ENCODE measurements around the gene ERFE. TPM values are rescaled to one million over a fixed set of nuclear protein-coding genes. Genes with fewer than 3 reads are reported as not detected.
A peak's percentile ranks its signal among the peaks of the same experiment; 100 is the strongest.

The ERFE gene
- total and polyA plus RNA-seq, 2 of the 13 experiments (the other 11 are each of a cell fraction or from before 2014, with no cell fraction given), result 0.09 TPM; not detected in 1

DNA sequence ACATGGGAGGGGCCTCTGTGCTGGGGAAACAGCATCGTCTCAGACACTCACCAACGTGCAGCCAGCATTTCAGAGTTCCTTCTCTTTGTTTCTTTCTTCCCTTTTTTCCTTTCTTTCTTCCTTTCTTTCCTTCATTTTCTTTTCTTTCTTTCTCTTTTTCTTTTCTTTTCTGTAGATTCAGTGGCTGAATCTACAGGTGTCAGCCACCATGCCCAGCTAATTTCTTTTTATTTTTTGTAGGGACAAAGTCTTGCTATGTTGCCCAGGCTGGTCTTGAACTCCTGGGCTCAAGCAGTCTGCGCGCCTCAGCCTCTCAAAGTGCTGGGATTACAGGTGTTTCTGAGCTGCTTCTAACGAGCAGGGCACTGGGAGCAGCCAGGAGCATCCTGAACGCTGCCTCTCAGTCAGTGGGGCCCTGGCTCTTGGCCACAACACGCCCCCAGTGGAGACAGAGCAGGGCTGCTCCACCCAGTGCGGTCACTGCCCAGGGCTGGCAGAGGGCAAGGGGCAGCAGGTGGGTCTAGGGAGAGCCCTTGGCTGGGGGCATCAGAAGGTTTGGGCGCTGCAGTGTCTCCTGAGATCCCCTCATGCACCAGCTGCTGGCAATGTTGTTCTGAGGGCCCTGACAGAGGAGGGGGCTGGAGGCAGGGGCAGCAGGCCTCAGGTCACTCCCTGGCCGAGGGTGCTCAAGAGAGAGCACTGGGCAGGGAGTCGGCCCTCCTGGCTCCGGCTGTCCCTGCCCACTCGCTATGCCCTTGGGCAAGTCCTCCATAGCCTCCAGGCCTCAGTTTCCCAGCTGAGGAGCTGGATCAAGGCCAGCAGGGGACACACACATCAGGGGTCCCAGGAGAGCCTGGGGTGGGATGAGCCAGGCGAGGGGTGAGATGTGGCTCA is 25.0 kb upstream of the ERFE start (continued):
- TF ChIP-seq, protein P1, sequence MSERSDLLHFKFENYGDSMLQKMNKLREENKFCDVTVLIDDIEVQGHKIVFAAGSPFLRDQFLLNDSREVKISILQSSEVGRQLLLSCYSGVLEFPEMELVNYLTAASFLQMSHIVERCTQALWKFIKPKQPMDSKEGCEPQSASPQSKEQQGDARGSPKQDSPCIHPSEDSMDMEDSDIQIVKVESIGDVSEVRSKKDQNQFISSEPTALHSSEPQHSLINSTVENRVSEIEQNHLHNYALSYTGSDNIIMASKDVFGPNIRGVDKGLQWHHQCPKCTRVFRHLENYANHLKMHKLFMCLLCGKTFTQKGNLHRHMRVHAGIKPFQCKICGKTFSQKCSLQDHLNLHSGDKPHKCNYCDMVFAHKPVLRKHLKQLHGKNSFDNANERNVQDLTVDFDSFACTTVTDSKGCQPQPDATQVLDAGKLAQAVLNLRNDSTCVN (CRISPR knock-in tag; IDR thresholded peaks at IDR 0.05; ENCODE audit: borderline replicate concordance), result no peak
- TF ChIP-seq, protein P2, sequence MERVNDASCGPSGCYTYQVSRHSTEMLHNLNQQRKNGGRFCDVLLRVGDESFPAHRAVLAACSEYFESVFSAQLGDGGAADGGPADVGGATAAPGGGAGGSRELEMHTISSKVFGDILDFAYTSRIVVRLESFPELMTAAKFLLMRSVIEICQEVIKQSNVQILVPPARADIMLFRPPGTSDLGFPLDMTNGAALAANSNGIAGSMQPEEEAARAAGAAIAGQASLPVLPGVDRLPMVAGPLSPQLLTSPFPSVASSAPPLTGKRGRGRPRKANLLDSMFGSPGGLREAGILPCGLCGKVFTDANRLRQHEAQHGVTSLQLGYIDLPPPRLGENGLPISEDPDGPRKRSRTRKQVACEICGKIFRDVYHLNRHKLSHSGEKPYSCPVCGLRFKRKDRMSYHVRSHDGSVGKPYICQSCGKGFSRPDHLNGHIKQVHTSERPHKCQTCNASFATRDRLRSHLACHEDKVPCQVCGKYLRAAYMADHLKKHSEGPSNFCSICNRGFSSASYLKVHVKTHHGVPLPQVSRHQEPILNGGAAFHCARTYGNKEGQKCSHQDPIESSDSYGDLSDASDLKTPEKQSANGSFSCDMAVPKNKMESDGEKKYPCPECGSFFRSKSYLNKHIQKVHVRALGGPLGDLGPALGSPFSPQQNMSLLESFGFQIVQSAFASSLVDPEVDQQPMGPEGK (CRISPR knock-in tag; IDR thresholded peaks at IDR 0.05), result peak; percentile 20; the same call in 1 of the 2 replicates
- TF ChIP-seq HNRNPL (IDR thresholded peaks at IDR 0.05; ENCODE audit: low read depth, low read length), result peak; percentile 96

DNA sequence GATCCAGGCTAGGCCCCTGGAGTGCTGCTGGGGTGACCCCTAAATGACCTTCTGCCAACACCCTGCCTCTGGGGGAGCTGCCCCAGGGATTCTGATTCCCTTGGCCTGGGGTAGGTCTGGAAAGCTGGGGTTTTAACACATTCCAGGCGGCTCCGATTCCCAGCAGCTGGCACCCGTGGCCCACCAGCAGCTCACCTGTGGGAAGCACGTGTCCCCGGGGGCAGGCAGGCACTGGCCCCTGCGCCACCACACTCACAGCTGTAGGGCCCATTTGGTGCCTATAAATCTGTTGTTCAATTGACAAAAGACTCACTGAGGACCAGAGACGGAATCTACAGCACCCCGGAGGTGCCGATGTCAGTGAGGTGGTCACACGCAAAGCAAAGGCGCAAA is 24.4 kb upstream of the ERFE start:
- no peak for ATAC-seq
- in situ Hi-C loops (cut with HindIII; ENCODE audit: extremely low pct_ligation_motif_present, low pct_unique_long_range_greater_than_20kb), result no loop called here
- no peaks in the 10 kb centered on the region for H3K79me2 ChIP-seq (ENCODE audit: insufficient read depth, low read length)
- H3K36me3 ChIP-seq (replicated peaks in 1 of 2; ENCODE audit: control insufficient read depth in 1 of 2, insufficient read depth in 2 of 2, low read length in 2 of 2), result no peaks in the 10 kb centered on the region
- no peak for FAIRE-seq
- TF ChIP-seq ZNF24 (IDR thresholded peaks at IDR 0.05), result no peak
- no peak for TF ChIP-seq SNAPC2 (CRISPR knock-in tag; IDR thresholded peaks at IDR 0.05)
- TF ChIP-seq KLF11 (CRISPR knock-in tag; IDR thresholded peaks at IDR 0.05), result no peak
- TF ChIP-seq NCOA5 (CRISPR knock-in tag; IDR thresholded peaks at IDR 0.05), result no peak
- no peak for TF ChIP-seq ETV5 (CRISPR knock-in tag; IDR thresholded peaks at IDR 0.05; ENCODE audit: borderline replicate concordance)
- TF ChIP-seq ZBTB20 (CRISPR knock-in tag; IDR thresholded peaks at IDR 0.05; ENCODE audit: borderline replicate concordance, low read depth), result no peak
- no peak for TF ChIP-seq ZBTB42 (CRISPR knock-in tag; IDR thresholded peaks at IDR 0.05)
- no peak for TF ChIP-seq SALL2 (CRISPR knock-in tag; IDR thresholded peaks at IDR 0.05)
- TF ChIP-seq ZNF782 (CRISPR knock-in tag; IDR thresholded peaks at IDR 0.05; ENCODE audit: borderline replicate concordance), result no peak
- TF ChIP-seq, protein P3, sequence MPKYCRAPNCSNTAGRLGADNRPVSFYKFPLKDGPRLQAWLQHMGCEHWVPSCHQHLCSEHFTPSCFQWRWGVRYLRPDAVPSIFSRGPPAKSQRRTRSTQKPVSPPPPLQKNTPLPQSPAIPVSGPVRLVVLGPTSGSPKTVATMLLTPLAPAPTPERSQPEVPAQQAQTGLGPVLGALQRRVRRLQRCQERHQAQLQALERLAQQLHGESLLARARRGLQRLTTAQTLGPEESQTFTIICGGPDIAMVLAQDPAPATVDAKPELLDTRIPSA (CRISPR knock-in tag; IDR thresholded peaks at IDR 0.05; ENCODE audit: borderline replicate concordance), result no peak
- TF ChIP-seq KLF15 (CRISPR knock-in tag; IDR thresholded peaks at IDR 0.05; ENCODE audit: borderline replicate concordance), result no peak
- no peak for TF ChIP-seq ZBTB21 (CRISPR knock-in tag; IDR thresholded peaks at IDR 0.05)
- no peak for TF ChIP-seq ZNF282 (IDR thresholded peaks at IDR 0.05; ENCODE audit: partially characterized antibody)
- TF ChIP-seq CBX5 (CRISPR knock-in tag; IDR thresholded peaks at IDR 0.05; ENCODE audit: borderline replicate concordance), result no peak
- no peaks in the 10 kb centered on the region for H4K20me1 ChIP-seq (ENCODE audit: insufficient read depth, low read length)
- H3K4me3 ChIP-seq (replicated peaks in 1 of 3; ENCODE audit: insufficient read depth in 1 of 3, low read depth in 2 of 3, low read length in 3 of 3), result no peak overlapping the region
- 62% methylated on average over 11 of the region's 11 CpGs for WGBS (ENCODE audit: low lambda C conversion rate)
- ChIA-PET POLR2A (no interaction called here), CTCF (ENCODE audit: low intra/inter-chr PET ratio, low total read pairs) (no interaction called here)
- no peak overlapping the region for H2AFZ ChIP-seq (ENCODE audit: low read length)
- H3K9me3 ChIP-seq (ENCODE audit: low read length), result no peaks in the 10 kb centered on the region
- H3K4me2 ChIP-seq (ENCODE audit: low read depth, low read length), result no peak overlapping the region
- peaks cover 33% of the 10 kb centered on the region for H3K4me1 ChIP-seq (ENCODE audit: insufficient read depth, low read length)
- DNase-seq (ENCODE audit: low spot score), result no peak
- H3K9ac ChIP-seq (ENCODE audit: insufficient read depth, low read depth, low read length), result no peak overlapping the region
- H3K27ac ChIP-seq (ENCODE audit: extremely low read length, insufficient read depth, low read length), result no peak overlapping the region
- intact Hi-C loops (cut with micrococcal nuclease; ENCODE audit: unreplicated experiment), result no loop called here
- no TSS peak for BruUV-seq (replicated peaks)
- peaks cover 3 to 25% of the 10 kb centered on the region in 2 experiments; a peak in 3 of 5 replicates for H3K27me3 ChIP-seq (ENCODE audit: control insufficient read depth in 1 of 2, insufficient read depth in 2 of 2, low read length in 2 of 2)

Data from HepG2 (cell line).